HG03280 (cell line): ENCODE measurements around the gene OSBP2.

Source experiments
- ATAC-seq: cut with Tn5 transposase; IDR thresholded peaks from one replicate; pipeline ENCODE4 v1.9.1; 2021; ENCODE audit warnings: mild to moderate bottlenecking, moderate library complexity; ENCODE audit not compliant: unreplicated experiment

The OSBP2 gene

DNA sequence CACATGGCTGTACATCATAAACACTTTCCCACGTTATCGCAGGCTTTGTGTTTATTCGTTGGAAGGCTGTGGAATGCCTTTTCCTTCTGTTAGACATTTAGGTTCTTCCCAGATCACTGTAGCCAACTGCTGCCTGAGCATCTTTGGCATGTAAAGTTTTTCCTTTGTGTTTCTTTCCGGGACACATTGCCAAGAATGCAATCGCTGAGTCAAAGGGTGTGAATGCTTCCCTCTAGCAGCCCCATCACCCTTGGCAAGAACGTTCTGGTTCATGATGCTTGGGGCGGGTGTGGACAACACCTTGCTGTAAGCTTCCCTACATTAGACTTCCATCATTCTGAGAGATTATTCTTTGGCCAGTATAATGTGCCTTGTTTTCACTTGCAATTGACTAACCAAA is 136.2 kb downstream of the OSBP2 start:
- ATAC-seq: no peak

DNA sequence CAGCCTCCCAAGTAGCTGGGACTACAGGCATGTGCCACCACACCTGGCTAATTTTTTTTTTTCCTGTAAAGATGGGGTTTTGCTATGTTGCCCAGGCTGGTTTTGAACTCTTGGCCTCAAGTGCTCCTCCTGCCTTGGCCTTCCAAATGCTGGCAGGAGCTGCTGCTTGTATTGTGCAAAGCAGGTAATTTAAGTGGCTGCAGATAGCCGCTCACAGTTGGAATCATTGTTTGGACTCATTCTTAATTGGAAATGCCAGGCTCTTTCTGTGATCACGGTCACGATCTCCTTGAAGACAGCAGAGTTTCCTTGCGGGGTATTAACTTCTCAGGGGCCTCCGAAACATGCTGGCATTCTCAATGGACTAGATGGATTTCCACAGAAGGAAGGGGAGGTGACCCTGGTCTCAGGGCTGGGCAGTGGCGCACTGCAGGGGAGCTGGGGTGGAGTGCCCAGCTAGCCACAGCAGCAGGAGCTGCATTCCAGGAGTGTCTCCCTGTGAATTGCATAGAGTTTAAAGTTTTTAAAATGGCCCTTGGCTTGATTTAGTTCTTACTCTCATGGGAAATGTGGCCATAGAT is 137.8 kb downstream of the OSBP2 start:
- ATAC-seq: no peak

DNA sequence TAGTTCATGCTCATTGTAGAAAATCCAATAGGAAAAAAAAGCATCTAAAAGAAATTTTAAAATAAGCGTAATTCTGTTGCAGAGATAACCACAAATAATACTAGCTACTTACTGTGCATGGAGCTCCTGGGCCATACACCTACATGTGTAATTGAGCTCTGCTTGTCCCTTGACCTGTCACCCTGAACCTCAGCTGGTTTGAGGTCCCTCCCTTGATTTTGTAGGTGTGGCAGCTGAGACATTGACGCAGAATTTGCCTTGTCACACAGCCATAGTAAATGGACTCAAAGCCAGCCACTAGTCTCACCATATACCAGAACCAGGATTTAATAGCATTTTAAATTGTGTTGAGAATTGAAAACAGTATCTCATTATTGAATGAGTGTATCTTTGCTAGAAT is 138.6 kb downstream of the OSBP2 start:
- no peak for ATAC-seq

DNA sequence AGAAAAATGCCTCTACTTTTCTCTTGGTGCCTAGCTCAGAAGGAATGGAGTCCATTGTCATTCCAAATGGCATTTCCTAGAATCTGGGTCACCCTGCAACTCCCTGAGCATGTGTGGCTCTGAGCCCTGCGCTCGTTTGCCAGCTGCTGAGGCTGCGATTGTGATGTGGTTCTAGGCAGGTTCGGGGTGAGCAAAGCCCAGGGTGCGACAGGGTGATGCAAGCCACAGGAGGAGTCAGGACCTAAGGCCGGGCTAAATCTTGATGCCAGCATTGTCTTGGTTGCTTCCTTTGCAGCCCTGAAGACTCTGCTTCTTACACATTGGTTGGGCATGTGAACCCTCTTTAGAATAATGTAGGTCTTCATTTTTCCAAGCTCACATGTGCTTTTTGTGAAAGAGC is 142.9 kb downstream of the OSBP2 start:
- no peak for ATAC-seq

DNA sequence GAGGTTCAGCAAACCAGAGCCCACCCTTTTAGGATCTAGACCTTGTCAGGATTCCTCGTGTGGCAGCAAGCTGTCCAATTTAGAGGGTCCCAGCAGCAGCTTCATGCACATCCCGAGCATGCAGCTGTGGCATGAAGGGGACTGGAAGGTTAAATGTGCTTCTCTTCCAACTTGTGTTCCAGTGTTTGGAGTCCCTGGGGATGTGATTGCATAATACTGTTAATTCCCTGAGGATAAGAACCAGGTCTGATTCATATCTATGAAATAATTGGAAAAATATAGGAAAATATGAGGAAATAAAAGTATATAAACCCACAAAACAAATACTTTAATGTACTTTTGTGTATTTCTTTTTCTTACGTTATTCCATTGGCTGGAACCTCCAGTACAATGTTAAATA is 143.4 kb downstream of the OSBP2 start:
- no peak for ATAC-seq

DNA sequence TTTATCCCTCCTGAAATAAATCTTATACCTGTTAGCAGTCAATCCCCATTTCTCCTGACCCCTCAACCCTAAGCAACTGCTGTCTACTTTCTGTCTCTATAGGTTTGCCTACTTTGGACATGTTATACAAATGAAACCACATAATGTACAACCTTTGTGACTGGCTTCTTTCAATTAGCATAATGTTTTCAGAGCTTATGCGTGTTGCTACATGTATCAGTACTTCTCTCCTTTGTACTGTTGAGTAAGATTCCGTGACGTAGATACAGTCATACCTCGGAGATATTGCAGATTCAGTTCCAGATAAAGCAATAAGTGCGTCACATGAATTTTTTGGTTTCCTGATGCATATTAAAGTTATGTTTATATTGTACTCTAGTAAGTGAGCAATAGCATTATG is 146.6 kb downstream of the OSBP2 start:
- ATAC-seq: no peak

DNA sequence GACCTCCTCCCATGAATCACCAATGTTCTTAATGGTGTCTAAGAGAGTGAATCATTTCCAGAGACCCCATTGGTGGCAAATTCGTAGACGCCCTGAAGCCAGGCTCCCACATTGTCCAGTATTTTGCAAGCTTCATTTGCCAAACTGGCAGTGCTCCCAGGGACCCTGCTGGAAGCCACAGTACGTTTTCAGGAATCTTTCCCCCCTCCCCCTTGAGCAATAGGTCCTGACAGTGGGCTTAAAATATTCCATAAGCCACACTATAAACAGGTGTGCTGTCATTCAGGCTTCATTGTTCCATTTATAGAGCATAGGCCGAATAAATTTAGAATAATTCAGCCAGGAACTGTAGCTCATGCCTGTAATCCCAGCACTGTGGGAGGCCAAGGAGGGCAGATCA is 148.6 kb downstream of the OSBP2 start:
- ATAC-seq: no peak

DNA sequence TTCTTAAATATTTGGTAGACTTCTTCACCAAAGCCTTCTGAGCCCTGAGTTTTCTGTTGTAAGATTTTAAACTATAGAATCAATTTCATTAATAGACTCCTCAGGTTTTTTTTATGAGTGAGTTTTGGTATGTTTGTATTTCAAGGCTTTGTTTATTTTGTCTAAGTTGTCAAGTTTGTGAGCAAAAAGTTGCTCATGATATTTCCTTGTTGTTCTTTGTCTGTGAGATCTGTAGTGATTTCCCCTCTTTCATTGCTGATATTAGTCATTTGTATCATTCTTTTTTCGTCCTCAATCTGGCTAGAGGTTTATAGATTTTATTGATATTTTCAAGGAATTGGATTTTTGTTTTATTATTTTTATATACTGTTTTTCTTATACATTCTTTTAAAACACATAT is 152.9 kb downstream of the OSBP2 start:
- no peak for ATAC-seq

DNA sequence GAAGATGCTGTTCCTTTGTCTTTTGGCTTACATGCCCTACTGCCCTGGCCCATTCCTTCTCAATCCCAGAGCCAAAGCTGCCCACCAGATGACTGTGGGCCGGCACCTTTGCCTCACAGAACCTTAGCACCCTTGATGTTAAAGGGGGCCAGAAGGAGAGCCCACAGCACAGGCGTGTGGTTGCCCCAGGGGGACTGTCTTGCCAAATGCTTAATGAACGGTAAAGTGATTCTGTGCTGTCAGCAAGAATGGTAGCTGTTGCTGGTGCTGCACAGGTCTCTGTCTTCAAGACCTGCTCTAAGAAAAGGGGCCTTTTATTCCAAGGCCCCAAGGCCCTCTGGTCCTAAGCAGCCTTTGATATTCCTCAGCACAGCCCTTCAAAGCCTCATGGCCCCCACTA is 160.6 kb downstream of the OSBP2 start:
- no peak for ATAC-seq

DNA sequence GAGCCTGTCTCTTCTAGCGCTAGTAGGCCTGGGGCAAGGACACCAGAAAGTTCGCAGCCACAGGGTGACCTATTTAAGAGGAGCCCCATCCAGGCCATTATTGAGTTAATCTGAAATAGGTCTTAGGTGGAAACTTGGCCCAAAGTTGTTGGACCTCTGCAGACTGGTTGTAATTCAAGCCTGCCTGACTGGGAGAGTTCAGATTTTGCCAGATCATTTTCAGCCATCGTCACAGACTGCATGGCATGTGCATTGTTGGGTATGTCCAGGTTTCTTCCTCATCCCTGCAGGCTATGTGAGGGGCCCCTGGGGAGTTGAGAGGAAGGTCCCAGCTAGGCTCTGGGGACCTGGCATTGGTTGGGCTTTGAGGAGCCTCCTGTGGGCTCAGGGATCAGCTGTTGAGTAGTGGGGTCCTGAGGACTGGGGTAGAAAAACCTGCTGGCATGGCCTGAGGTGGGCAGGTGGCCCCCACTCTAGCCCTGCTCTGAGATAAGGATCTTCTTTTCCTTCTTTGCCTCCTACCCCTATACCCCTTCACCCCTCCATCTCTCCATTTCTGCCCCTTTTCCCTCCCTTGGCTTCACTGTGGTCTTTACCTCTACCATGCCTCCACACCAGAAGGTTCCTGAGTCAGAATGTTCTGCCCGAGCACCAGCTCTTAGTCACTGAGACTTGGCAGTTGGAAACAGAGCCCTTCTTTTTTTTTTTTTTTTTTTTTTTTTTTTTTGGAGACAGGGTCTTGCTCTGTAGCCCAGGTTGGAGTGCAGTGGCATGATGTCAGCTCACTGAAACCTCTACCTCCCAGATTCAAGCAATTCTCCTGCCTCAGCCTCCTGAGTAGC is 161.2 kb downstream of the OSBP2 start:
- ATAC-seq: no peak

DNA sequence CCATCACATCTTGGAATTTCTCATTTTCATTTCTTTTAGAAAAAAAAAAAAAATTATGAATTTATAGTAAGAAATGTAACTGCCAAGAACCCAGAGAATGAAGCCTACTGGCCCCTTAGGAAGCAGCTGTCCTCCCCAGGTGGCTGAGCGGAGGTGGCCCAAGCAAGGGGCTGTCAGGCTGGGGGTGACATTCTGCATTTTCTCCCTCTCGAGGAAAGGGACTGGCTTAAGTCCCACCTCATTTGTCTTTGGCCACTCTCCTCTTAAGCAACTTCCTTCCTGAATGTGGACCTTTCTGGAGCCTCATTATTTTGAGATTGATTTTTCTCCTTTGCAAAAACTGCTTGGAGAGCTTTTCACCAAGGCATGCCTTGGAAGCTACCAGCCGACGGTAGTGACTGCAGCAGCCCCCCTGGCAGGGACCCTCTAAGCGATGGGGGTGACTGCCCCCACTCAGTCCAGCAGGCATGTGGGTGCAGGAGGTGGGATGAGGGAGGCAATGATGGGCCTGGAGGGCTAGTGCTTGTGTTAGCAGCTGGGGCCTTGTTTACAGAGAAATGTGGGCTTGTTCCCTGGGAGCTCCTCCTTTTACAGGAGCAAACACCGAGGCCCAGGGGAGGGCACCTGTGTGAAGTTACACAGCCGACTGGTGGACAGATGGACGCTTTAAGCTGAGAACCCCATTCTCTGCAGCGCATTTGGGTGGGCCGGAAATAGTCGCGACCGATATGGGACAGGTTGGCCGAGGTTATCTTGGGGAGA is 162.2 kb downstream of the OSBP2 start:
- no peak for ATAC-seq

DNA sequence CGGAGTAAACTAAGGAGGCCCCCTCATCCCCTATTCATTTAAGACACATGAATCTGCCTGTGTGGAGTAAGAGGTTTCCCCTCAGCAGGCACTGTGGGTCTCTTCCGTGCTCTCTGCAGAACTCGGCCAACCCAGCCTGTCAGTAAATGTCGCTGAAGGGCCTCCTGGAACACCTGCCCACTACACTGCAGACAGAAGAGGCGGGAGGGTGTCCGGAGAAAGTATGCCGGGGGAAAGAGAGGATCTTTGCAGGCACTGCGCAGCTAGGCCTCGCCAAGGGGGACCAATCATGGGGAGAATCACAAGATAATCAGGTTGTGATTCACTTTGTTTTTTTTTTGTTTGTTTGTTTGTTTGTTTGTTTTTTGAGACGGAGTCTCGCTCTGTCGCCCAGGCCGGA is 163.1 kb downstream of the OSBP2 start:
- no peak for ATAC-seq

DNA sequence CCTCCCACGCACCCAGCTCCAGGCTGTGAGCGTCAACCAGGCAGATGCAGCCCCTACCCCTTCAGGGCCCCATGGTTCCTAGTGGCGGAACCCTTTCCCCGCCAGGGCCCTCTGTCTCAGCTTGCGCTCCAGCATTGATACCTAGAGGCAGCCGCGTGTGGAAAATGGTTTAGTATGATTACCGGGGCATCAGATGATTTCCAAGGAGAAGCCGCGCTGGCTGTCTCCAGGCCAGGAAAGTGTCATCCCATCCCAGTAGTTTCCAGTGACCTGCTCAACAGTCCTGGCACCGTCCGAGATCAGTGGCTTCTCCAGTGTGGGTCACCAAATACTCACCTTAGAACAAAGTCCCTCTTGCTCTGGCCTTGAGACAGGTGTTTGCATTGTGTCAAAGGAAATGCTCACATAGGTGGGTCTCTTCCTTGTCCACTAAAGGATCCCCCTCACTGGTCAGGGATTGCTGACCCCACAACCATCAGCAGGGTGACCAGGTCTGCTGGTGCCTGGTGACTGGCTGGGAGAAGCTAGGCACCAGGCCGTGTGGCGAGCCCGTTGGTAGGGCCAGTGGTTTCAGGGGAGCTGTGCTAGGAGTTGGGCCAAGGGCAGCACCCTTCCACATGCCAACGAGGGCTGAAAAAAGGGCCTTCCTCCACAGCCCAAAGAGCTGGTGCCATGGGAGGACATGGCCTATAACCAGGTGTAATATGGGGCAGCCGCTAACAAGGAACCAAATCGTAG is 164.5 kb downstream of the OSBP2 start:
- ATAC-seq: no peak

DNA sequence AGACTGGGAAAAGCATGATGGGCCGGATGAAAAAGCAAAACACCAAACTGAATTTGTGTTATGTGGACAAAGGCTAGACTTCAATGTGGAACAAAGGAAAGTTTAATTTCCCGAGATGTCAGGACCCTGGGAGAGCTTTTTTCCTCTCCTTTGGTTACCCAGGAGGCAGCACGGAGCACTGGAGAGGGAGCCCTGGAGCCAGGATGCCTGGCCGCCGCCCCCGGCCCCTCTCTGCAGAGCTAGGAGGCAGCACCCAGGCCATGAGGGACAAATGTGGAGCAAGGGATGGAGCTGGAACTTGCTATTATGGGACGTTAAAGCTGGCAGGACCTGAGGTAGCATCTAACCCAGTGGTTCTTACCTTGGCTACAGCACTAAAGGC is 165.0 kb downstream of the OSBP2 start:
- ATAC-seq: no peak

DNA sequence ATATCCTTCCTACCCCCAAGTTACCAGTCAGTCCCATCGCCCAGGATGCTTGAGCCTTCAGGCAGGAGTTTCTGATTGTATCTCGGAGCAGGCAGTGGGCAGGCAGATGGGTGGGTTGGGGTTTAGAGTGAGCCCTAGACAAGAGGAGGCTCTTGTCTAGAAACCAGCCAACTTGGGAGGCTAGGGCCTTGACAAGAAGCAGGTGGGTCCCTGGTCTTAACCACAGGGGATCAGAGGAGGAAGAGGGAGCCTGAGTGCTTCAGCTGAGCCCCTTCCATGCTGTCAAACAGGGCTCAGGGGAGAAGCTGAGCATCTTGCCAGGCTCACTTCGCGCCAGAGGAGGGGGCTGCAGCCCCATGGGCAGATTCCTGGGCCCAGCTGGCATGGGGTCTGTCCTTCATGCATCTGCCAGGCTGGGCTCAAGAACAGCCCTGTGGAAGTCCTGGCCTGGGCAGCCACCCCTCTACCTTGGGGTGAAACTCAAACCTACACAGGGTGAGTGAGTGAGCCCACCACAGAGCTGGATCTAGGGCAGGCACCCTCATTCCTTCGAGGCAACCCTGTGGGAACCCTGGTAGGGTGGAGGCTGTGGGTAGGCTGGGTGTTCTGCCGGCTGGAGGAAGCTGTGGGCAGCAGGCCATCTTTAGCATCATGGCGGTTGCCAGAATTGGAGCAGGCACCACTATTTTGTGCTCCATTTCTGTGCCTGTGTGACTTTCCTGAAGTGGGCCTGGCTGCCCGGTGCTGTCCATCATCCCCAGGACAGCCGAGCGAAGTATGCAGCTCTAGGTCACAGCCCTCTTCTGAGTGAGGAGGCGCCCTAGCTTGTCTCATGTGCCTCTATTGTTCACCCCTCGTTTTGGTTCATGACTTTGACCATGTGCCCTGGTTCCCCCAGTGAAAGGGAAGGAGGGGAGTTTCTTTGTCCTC is 165.8 kb downstream of the OSBP2 start:
- no peak for ATAC-seq

DNA sequence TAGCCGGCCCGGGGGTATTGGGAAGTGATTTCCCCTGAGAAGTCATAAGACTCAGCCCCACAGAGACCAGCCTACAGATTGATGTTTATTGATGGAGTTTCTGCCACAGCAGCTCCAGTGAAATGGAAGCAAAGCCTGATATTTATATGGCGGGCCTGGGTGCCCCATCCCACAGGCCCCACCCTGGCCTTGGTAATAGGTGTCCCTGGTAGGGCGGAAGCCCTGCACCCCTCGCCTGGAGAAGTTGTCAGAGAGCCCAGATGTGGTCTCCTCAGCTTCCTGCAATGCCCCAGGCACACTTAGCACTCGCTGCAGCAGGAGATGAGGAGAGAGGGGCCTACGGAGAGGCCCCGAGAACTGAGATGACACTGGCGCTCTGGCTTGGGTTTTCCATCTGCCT is 166.5 kb downstream of the OSBP2 start:
- ATAC-seq: no peak

DNA sequence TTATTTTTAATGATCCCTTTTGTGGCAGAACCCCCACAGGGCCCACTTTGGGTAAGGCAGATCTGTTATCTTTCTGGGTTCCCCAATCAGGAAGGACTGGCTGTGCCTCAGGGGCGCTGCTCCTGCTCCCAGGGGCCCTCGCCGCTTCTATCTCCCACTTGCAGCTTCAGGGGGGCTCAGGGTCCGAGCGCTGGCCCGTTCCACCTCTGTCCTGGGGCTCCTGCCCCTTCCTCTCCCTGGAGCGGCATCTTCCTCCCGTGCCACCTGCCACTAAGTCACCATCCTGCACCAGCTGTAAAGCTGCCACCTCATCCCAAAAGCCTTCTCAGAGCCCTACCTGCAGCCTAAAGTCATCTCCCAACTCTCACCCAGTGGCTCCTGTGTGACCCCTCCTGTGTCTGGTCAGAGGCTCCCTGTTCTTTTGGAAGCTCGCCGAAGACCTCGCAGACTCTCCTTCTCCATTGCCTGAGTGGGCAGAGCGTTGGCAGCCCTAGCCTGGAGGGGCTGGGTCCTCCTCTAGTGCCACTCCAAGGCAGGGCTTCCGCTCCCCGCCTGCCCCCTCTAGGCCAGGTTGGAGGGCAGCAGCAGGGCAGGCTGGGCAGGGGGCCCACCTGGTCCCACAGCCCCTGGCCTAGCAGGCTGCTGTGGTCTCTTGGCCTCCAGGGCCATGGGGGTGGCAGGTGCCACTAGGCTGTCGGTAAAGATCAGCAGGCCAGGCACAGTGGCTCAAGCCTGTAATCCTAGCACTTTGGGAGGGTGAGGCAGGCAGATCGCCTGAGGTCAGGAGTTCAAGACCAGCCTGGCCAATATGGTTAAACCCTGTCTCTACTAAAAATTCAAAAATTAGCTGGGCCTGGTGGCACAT is 167.2 kb downstream of the OSBP2 start:
- ATAC-seq: no peak

DNA sequence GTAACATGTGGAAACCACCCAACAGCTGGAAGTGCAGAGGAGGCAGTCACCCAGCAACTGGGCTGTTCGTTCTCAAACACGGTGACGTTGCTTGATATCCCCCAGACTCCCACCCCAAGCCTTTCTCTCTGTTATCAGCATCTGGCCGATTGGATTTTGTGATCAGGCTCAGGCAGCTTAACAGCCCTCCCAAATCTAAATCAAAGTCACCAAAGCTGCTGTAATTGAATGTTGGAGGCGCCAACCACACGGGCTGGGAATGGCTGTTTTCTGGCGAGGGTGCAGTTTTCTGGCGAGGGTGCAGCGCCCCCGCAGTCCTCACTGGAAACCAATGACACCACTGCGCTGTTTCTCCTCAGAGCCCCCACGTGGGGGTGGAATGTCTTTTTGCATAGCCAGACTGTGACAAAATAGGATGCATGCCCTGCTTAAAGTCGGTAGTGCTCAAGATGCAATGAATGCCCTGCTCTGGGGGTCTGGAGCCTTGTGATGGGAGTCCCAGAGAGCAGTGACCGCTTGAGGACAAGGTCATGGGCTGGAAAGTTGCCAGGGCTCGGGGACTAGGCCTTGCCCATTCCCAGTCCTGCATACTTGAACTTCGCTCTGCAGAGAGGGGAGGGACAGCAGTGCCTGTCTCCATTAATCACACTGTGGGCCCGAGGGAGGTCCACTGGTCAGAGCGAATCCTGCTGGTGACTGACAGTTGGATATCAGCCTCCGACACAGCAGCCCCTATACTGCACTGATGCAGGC is 168.6 kb downstream of the OSBP2 start:
- ATAC-seq: no peak
